Astrocyte (in vitro differentiated cells and primary cell): ENCODE data around the gene UBE2L3.

Experiments
- CTCF ChIP-seq: IDR thresholded peaks from 2 replicates; pipeline ENCODE4 v1.5.1; 2011; ENCODE audit warnings: low read depth, mild to moderate bottlenecking, inconsistent platforms, low read length, moderate library complexity; ENCODE audit not compliant: insufficient read depth
- EZH2 ChIP-seq: IDR thresholded peaks from 2 replicates; pipeline ENCODE4 v1.6.1; 2012; ENCODE audit warnings: mild to moderate bottlenecking, low read length, inconsistent platforms; ENCODE audit not compliant: insufficient read depth

- TF ChIP-seq CTCF = no peak
- TF ChIP-seq EZH2 = no peak
Measured at GRCh38 chr22:21659864-21660525, 92.5 kb downstream of the UBE2L3 start.
